ENCODE data around the gene FBXO2.

GRCh38 chr1:11668516-11668915 lies 14.3 kb upstream of the FBXO2 start:
- TF ChIP-seq FOSL1 (IDR thresholded peaks at IDR 0.05; ENCODE audit: low read depth) = no peak
- TF ChIP-seq CTCF (IDR thresholded peaks at IDR 0.05 in 2 of 3, conservative IDR thresholded peaks at IDR 0.05 in 1 of 3; ENCODE audit: borderline replicate concordance in 1 of 3, insufficient read depth in 1 of 3, low read depth in 2 of 3, low read length in 2 of 3) = no peak
- no peak for TF ChIP-seq POLR2AphosphoS5 (IDR thresholded peaks at IDR 0.05; ENCODE audit: low read depth, low read length)
- no peak for TF ChIP-seq SIN3A (IDR thresholded peaks at IDR 0.05; ENCODE audit: low read depth)
- TF ChIP-seq EZH2 (IDR thresholded peaks at IDR 0.05) = no peak
- TF ChIP-seq RAD21 (IDR thresholded peaks at IDR 0.05; ENCODE audit: low read depth) = no peak
- TF ChIP-seq ZNF274 (IDR thresholded peaks at IDR 0.05; ENCODE audit: low read depth, low read length) = no peak
- TF ChIP-seq SP1 (IDR thresholded peaks at IDR 0.05; ENCODE audit: low read depth) = no peak
- no peak for TF ChIP-seq POLR2A (IDR thresholded peaks at IDR 0.05; ENCODE audit: borderline replicate concordance, extremely low read depth, insufficient read depth, insufficient read length)
- TF ChIP-seq JUND (IDR thresholded peaks at IDR 0.05) = no peak
- TF ChIP-seq YY1 (IDR thresholded peaks at IDR 0.05; ENCODE audit: extremely low read depth, insufficient replicate concordance, low read depth, low read length) = no peak
- TF ChIP-seq CEBPB (IDR thresholded peaks at IDR 0.05; ENCODE audit: low read depth) = no peak
- TF ChIP-seq MAX (IDR thresholded peaks at IDR 0.05) = no peak
- no peak for TF ChIP-seq TCF7L2 (IDR thresholded peaks at IDR 0.05; ENCODE audit: borderline replicate concordance, extremely low read depth, insufficient read depth, insufficient read length)
